ENCODE data around the gene ZNF350.
"Not testable (repeated sequence)": the region's sequence is repeated elsewhere in the genome, so short reads cannot be mapped to it uniquely, and the experiment has no call there.

ZNF350 gene

DNA sequence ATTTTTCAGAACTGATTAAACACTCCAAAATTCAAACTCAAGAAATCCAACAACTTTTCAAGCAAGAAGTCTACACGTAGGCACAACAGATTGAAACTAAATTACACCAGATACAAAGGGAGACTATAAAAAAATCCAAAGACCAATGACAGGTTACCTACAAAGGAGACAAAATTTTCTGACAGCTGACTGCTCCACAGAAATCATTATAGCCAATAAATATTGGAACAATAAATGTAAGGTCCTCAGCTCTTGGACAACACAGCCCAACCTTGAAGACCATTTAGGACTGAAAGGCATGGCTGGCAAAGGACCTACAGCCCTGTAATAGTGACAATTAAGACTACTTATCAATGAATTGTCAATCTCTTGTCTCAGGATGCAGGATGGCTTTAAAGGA is 15.9 kb downstream of the ZNF350 start:
- no peak for DNase-seq

DNA sequence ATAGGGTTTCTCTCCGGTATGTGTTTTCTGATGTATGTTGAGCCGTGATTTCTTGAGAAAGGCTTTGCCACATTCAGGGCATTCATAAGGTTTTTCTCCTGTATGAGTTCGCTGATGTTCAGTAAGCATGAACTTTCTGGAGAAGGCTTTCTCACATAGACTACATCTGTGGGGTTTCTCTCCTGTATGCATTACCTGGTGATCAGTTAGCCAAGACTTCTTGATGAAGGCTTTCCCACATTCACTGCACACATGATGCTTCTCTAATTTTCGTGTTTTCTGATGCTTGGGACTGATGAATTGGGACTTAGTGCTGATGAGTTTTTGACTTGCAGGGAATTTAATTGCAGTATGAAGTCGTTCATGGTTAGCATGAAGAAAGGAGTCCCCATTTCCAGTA is 21.1 kb downstream of the ZNF350 start:
- DNase-seq, result no peak

DNA sequence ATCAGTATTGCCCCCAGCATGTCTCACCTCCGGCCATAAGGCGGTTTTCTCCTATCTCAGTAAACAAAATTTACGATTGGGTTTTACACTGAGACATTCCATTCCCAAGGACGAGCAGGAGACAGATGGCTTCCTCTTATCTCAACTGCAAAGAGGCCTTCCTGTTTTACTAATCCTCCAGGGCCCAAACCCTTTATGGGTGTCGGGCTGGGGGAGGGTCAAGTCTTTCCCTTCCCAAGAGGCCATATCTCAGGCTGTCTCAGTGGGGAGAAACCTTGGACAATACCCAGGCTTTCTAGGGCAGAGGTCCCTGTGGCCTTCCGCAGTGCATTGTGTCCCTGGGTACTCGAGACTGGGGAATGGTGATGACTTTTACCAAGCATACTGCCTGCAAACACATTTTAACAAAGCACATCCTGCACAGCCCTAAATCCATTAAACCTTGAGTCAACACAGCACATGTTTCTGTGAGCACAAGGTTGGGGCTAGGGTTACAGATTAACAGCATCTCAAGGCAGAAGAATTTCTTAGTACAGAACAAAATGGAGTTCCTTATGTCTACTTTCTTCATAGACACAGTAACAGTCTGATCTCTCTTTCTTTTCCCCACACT is 25.9 kb downstream of the ZNF350 start:
- DNase-seq, result not testable (repeated sequence)

DNA sequence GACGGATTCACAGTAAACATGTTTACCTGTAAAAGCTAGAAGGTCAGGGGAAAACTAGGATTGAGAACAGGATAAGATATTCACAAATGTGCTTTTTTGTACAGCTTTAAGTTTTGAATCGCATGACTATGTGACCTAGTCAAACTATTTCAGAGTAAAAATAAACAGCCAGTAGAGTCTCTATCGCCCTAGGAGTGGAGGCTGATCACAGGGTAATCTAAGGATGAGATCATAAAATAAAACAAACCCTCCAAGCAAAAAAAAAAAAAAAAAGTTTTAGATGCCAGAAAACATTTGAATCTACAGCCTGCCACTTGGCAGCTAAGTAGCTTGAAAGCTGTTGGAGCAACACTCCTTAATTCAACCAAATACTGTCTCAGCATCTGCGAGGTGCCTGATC is 26.8 kb downstream of the ZNF350 start:
- no peak for DNase-seq

DNA sequence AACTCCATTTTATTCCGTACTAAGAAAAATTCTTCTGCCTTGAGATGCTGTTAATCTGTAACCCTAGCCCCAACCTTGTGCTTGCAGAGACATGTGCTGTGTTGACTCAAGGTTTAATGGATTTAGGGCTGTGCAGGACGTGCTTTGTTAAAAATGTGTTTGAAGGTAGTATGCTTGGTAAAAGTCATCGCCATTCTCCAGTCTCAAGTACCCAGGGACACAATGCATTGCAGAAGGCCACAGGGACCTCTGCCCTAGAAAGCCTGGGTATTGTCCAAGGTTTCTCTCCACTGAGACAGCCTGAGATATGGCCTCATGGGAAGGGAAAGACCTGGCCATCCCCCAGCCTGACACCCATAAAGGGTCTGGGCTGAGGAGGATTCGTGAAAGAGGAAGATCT is 28.8 kb downstream of the ZNF350 start:
- not testable (repeated sequence) for DNase-seq

DNA sequence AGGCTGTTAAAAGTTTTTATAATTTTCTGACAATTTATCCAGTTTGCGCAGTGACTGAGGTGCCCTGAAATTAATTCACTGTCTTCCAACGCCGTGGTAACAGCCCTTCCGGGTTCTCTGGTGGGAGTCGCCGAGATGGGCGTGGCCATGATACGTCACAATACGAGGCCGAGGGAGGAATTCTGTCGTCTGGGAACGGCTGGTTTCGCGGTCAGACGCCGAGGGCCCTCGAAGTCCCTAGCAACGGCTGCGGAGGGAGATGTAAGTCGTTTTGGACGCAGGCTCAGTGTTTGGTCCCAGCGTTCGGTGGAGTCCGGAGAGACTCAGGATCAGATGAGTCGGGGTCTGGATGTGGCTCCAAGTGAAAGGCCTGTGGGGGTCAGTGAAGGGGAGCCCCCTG is 37.7 kb downstream of the ZNF350 start:
- DNase-seq, result no peak

DNA sequence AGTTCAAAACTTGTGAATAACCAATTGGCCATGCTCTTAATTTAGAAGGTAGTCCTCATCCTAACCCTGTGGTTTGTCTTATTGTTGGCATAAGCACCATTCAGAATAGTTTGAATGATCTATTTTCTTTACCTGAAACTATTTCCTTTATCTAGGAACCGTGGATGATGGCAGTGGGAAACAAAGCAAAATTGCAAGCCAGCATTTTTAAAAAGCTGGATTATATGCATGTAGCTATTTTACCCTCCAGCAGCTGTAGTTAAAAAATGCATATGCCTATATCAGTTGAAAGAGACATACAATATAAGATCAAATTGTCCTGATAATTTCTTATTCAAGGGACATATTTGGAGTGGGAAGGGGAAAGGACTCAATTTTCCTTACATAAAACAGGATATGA is 40.0 kb downstream of the ZNF350 start:
- DNase-seq, result no peak

DNA sequence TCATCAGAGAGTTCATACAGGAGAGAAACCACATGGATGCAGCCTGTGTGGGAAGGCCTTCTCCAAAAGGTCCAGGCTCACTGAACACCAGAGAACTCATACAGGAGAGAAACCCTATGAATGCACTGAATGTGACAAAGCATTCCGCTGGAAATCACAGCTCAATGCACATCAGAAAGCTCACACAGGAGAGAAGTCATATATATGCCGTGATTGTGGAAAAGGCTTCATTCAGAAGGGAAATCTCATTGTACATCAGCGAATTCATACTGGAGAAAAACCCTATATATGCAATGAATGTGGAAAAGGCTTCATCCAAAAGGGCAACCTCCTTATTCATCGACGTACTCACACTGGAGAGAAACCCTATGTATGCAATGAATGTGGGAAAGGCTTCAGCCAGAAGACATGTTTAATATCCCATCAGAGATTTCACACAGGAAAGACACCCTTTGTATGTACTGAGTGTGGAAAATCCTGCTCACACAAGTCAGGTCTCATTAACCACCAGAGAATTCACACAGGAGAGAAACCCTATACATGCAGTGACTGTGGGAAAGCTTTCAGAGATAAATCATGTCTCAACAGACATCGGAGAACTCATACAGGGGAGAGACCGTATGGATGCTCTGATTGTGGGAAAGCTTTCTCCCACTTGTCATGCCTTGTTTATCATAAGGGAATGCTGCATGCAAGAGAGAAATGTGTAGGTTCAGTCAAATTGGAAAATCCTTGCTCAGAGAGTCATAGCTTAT is 41.7 kb downstream of the ZNF350 start:
- DNase-seq, result no peak

DNA sequence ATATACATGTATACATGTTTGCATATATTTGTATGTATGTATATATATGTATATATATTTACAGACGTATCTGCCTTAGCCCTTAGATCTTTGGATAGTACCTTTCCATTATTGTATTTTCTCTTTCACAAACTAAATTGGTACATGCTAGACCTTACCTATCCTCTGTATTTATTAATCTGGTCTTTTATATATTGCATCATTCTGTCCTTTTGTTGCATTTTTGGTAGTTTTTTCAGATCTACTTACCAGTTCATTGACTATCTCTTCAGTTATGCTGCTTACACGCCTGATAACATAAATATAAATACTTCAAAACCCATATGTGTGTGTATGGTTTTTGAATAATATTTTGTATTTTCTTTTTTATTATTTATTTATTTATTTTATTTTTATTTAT is 47.7 kb downstream of the ZNF350 start:
- DNase-seq, result no peak

DNA sequence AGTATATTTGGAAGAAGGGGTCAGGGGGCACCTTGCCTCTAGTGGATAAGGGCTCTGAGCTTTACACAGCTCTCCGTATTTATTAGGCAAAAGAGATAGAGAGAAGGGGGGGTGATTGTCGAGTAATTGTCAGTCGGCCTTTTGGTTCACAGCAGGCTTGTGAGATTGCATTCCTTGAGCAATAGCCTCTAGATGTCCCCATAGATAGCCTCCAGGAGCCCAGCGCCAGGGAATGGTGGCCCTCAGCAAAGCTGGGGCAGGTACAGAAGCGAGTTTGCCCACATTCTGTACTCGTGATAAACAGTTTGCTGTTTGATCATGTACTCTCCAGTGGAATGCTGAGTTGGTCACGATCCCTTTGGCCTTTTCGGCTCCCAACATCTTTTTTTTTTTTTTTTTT is 54.7 kb downstream of the ZNF350 start:
- DNase-seq, result no peak

DNA sequence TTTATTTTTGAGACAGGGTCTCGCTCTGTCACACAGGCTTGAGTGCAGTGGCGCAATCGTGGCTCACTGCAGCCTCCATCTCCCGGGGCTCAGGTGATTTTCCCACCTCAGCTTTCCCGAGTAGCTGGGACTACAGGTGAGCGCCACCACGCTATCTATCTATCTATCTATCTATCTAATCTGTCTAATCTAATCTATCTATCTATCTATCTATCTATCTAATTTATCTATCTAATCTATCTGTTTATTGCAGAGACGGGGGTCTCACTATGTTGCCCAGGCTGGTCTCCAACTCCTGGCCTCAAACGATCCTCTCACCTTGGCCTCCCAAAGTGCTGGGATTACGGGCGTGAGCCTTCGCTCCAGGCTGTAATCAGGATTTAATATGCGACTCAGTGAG is 58.8 kb downstream of the ZNF350 start:
- no peak for DNase-seq

DNA sequence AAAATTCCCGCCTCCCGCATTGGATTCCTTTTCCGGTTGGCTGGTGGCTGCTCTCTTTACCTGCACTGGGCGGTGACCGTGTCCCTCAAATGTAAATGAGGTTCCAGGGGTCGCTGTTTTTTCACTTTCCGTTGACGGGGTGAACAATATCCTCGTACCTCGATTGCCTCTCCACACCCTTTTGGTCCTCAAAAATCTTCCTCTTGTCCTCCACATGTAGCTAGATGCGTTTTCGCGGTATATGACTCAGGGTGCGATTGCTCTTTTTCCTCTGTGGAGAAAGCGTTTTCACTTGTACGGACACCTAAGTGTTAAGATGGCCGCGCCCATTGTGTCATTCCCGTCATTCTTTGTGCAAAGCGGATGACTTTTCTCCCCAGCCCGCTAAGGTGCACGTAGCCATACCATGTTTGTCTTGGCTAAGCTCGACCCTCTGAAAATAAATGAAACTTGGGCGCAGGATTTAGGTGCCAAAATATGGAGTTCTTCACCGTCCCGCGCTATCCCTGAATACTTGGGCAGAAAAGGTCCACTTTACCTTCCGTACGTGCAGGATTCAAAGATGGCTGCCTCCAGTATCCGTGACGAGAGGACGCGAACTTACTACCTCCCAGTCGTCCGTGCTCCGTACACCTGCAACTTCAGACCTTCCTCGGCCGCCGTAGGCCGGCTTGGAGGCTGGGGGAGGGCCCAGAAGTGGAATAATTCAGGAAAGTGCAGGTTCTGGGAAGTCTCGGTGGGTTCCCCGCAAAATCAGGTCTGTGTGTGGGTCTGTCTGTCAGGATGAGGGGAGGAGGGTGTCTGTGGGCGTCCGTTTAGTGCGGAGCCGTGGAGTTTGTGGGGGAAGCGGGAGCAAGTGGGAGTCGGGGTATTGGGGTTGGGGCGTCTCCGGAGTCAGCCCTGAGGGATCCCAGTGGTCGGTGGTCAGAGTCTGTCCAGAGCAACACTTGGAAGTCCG is 59.6 kb downstream of the ZNF350 start, which contains the start of gene ZNF613:
Gene ZNF613, plus strand, starts transcription at position 689 of the 958 bp plus-strand sequence. CDS start 8,749 bp downstream, outside the sequence.
- DNase-seq, result peak; percentile 79

DNA sequence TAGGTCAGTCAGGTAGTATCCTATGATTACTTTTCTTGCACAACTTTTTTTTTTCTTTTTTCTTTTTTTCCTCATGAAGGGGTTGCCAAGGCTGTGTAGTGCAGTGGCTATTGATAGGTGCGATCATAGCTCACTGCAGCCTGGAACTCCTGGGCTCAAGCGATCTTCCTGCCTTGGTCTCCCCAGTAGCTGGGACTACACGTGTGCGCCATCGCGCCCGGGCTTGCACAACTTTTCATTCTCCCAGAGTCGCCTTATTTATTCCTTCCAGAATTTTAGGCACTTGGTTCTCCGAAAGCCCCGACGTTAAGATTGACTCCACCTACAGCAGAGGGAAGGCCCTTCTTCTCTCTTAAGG is 60.2 kb downstream of the ZNF350 start:
- DNase-seq, result no peak

DNA sequence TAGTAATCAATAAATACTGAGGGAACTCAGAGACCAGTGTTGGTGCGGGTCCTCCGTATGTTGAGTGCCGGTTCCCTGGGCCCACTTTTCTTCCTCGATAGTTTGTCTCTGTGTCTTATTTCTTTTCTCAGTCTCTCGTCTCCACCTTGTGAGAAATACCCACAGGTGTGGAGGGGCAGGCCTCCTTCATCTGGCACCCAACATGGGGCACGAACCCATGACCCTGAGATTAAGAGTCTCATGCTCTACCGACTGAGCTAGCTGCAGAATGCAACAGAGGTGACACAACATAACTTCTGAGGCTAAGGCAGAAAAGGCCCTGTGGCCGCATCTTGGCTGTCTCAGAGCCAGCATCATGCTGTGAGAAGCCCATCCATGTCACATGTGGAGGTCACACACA is 64.7 kb downstream of the ZNF350 start:
- DNase-seq, result no peak

DNA sequence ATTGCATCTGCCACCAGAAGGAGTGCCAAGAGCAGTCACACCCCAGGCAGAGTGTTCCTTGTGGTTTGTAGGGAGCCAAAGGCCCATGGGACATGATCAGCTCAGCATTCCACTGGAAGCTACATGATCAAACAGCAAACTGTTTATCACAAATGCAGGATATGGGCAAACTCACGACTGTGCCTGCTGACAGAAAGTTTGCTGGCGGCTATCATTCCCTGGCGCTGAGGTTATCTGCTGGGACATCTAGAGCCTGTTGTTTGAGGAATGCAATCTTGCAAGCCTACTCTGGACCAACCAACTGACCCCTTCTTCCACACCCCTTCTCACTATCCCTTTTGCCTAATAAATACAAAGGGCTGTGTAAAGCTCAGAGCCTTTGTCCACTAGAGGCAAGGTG is 67.0 kb downstream of the ZNF350 start:
- no peak for DNase-seq

DNA sequence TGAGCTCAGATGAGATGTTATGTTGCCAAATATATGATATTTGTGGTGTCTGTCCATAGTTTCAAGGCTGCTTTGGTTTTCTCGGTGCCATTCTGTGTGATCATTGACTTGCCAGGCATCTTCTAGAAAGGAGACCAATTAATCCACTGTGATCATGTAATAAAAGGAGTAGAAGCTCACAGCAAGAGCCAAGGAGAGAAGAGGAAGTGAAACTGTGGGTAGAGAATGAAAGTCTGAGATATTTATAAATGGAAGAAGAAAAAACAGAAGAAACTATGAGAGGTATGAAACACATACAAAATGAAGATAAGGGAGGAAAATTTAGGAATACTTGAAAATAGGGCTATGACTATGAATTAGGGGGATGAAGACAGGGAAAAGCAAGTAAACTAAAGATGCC is 70.5 kb downstream of the ZNF350 start:
- DNase-seq, result no peak

DNA sequence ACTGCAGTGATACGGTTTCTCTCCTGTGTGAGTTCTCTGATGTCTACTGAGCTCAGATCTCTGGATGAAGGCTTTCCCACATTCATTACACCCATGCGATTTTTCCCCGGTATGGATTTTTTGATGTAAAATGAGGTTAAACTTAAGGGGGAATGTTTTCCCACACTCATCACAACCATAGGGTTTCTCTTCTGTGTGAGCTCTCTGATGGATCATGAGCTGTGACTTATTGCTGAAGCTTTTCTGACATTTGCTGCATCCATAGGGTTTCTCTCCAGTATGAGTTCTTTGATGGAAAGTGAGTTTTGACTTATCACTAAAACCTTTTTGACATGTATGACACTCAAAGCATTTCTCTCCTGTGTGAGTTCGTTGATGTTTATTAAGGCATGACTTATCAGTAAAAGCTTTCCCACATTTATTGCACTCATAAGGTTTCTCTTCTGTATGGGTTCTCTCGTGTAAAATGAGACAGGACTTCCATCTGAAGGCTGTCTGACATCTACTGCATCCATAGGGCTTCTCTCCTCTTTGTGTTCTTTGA is 71.2 kb downstream of the ZNF350 start:
- DNase-seq, result no peak
